Karpas-422 (cell line): ENCODE data around the gene IL17REL. TPM values are rescaled to one million over a fixed set of nuclear protein-coding genes. Genes with fewer than 3 reads are reported as not detected.

Source experiments
- DNase-seq: peaks from one replicate; pipeline ENCODE4 v3.0.0-alpha.2; 2015
- H2AFZ ChIP-seq: fragments of 200-600 bp; sonication (generic); 2 replicates; pipeline ENCODE4 v1.6.1; 2014; ENCODE audit warnings: antibody characterized with exemption, low read length, mixed read lengths
- H3K27ac ChIP-seq: fragments of 200-600 bp; sonication (generic); 2 replicates; pipeline ENCODE4 v1.5.1; 2014; ENCODE audit warnings: mild to moderate bottlenecking, low read length, moderate library complexity
- H3K27me3 ChIP-seq: fragments of 200-600 bp; sonication (generic); 2 replicates; pipeline ENCODE4 v1.6.1; 2014; ENCODE audit warnings: low read length, mixed read lengths
- H3K36me3 ChIP-seq: fragments of 200-600 bp; sonication (generic); 2 replicates; pipeline ENCODE4 v1.6.1; 2014; ENCODE audit warnings: low read length, mixed read lengths; ENCODE audit not compliant: insufficient read depth
- H3K4me1 ChIP-seq: fragments of 200-600 bp; sonication (generic); 2 replicates; pipeline ENCODE4 v1.6.1; 2014; ENCODE audit warnings: mild to moderate bottlenecking, low read length, mixed read lengths
- H3K4me2 ChIP-seq: fragments of 200-600 bp; sonication (generic); 2 replicates; pipeline ENCODE4 v1.6.1; 2014; ENCODE audit warnings: low read length, low read depth, mild to moderate bottlenecking; ENCODE audit not compliant: poor library complexity, severe bottlenecking
- H3K4me3 ChIP-seq: fragments of 200-600 bp; sonication (generic); 2 replicates; pipeline ENCODE4 v1.5.1; 2014; ENCODE audit warnings: mild to moderate bottlenecking, antibody characterized with exemption, low read length, mixed read lengths
- H3K79me2 ChIP-seq: fragments of 200-600 bp; sonication (generic); 2 replicates; pipeline ENCODE4 v1.6.1; 2014; ENCODE audit warnings: mild to moderate bottlenecking, low read length, mixed read lengths
- H3K9ac ChIP-seq: fragments of 200-600 bp; sonication (generic); 2 replicates; pipeline ENCODE4 v1.6.0; 2014; ENCODE audit warnings: low read length
- H3K9me2 ChIP-seq: fragments of 200-600 bp; sonication (generic), shearing (Covaris generic); replicated peaks from 2 replicates; pipeline ENCODE4 v1.6.0; 2014; ENCODE audit warnings: mild to moderate bottlenecking, low read length, moderate library complexity; ENCODE audit not compliant: insufficient read depth
- H3K9me3 ChIP-seq: fragments of 300-700, 200-600 bp; sonication (generic); 2 replicates; pipeline ENCODE4 v1.6.1; 2014; ENCODE audit warnings: low read length, mixed read lengths
- H4K20me1 ChIP-seq: fragments of 200-600 bp; sonication (generic); 2 replicates; pipeline ENCODE4 v1.6.1; 2014; ENCODE audit warnings: mild to moderate bottlenecking, antibody characterized with exemption, low read length, low read depth; ENCODE audit not compliant: insufficient read depth
- total RNA-seq: library from RNA; depleted of rRNA; stranded (reverse); fragments of >200 nt; shearing (Covaris generic); gene quantifications from 2 replicates; pipeline ENCODE4 v1.2.3, GENCODE V29; 2014; ENCODE audit warnings: low replicate concordance

Gene IL17REL
- total RNA-seq, 1 experiment from 2014 or later: not detected

DNA sequence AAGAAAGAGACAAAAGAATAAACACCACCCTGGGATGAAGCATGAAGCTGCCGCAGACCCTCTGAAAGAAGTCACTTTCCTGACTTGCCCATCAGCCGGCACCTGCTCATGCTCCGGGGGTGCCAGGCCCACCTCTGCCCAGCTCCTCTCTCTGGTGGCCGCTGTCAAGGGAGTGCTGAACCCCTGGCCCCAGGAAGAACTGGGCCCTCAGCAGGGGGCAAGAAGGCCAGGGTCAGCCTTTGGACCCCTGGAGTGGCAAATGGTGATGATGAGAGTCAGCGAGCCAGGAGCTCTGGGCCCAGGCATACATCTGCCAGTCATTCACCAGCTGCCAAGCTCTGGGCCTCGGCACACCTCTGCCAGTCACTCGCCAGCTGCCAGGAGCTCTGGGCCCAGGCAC is 28.2 kb upstream of the IL17REL start:
- H3K4me2 ChIP-seq: no peak overlapping the region
- no peak overlapping the region for H2AFZ ChIP-seq
- peaks cover 4% of the 10 kb centered on the region; the same call in 1 of the 2 replicates for H3K27me3 ChIP-seq
- H3K9ac ChIP-seq: no peak overlapping the region
- H4K20me1 ChIP-seq: no peaks in the 10 kb centered on the region
- H3K4me1 ChIP-seq: no peaks in the 10 kb centered on the region
- H3K4me3 ChIP-seq: no peak overlapping the region
- H3K9me2 ChIP-seq: no peaks in the 10 kb centered on the region
- H3K36me3 ChIP-seq: no peaks in the 10 kb centered on the region
- DNase-seq: no peak
- H3K27ac ChIP-seq: no peak overlapping the region
- no peaks in the 10 kb centered on the region for H3K79me2 ChIP-seq
- H3K9me3 ChIP-seq: peaks cover 2% of the 10 kb centered on the region

DNA sequence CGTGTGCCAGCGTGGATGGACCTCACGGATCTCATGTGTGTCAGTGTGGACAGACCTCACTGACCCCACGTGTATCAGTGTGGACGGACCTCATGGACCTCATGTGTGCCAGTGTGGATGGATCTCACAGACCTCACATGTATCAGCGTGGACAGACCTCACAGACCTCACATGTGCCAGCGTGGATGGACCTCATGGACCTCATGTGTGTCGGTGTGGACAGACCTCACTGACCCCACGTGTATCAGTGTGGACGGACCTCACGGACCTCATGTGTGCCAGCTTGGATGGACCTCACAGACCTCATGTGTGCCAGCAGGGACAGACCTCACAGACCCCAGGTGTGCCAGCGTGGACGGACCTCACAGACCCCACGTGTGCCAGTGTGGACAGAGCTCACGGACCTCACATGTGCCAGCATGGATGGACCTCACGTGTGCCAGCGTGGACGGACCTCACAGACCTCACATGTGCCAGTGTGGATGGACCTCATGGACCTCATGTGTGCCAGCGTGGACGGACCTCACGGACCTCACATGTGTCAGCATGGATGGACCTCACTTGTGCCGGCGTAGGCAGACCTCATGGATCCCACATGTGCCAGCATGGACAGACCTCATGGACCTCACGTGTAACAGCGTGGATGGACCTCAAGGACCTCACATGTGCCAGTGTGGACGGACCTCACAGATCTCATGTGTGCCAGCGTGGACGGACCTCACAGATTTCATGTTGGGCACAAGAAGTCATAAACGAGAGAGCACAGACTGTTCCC is 27.3 kb upstream of the IL17REL start:
- DNase-seq: no peak
- Histone ChIP-seq H3K27me3 (peaks cover 4% of the 10 kb centered on the region; the same call in 1 of the 2 replicates), H3K27ac (no peak overlapping the region), H3K9ac (no peak overlapping the region), H3K9me2 (no peaks in the 10 kb centered on the region), H3K4me3 (no peak overlapping the region), H3K79me2 (no peaks in the 10 kb centered on the region), H4K20me1 (no peaks in the 10 kb centered on the region), H3K9me3 (peaks cover 2% of the 10 kb centered on the region), H3K4me2 (no peak overlapping the region), H2AFZ (no peak overlapping the region), H3K36me3 (no peaks in the 10 kb centered on the region), H3K4me1 (no peaks in the 10 kb centered on the region)

DNA sequence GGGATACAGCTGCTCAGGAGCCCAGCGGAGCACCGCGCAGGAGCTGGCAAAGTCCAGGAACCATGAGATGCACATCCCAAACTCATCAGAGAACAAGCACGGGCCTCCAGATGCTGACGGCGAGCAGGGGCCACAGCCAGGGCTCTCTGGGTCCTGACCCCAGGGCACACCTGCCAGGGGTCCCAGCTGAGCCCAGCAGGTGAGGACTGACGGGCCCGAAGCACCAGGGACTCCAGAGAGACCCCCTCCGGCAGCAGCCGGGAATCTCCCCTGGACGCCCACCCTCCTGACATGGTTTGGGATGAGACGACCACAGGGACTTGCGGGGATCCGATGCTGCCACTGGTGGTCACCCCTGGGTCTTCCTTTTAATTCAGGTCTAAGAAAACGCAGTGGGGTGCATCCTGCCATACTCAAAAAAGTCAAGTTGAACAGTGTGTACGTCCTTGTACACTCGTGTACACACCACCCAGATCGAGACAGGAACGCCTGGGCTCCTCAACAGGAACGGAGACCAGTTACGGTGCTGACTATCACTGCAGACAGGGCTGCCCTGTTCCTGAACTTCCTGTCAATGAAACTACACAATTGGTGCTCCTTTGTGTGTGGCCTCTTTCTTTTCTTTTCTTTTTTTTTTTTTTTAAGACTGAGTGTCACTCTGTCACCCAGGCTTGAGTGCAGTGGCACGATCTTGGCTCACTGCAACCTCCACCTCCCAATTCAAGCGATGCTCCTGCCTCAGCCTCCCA is 23.6 kb upstream of the IL17REL start:
- Histone ChIP-seq H3K9me3 (peaks cover 2% of the 10 kb centered on the region), H3K79me2 (no peaks in the 10 kb centered on the region), H3K9ac (no peak overlapping the region), H3K4me1 (no peaks in the 10 kb centered on the region), H3K4me3 (no peak overlapping the region), H3K27ac (no peak overlapping the region), H3K27me3 (peaks cover 4% of the 10 kb centered on the region; the same call in 1 of the 2 replicates), H2AFZ (no peak overlapping the region), H3K9me2 (no peaks in the 10 kb centered on the region), H4K20me1 (no peaks in the 10 kb centered on the region), H3K36me3 (no peaks in the 10 kb centered on the region), H3K4me2 (no peak overlapping the region)
- DNase-seq: no peak

DNA sequence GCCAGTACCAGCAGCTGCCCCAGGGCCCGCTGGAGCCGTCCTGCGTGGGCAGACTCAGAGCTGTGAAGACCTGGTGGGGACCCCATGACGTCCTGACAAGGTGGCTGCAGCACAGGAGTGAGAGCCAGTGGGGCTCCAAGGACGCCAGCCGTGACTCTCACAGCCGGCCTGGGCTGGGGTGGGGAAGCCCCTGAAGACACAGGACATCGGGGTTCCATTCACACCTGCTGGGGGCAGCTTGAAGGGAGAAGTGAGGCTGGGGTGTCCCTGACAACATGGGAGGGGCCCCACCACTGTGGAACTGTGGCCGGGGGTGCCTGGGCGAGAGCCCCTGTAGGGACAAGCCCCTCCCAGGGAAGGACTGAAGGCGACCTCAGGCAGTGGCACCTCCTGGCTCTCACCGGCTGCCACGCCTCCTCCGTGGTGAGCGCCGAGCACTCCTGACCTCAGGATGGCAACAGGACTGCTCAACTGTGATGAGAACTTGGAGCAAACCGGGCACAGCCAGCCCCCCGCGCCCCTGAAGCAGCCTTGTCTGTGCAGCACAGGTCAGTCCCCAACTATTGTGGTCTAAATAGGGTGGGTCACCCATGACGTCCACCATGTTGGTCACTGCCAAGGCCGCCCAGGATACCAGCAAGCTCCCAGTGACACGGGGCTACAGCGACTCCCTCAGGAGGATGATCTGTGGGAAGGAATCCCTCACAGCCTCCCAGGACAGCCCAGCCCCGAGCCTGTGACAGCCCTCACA is 22.7 kb upstream of the IL17REL start:
- H3K9me2 ChIP-seq: no peaks in the 10 kb centered on the region
- no peak overlapping the region for H3K4me3 ChIP-seq
- no peaks in the 10 kb centered on the region for H3K4me1 ChIP-seq
- H3K9ac ChIP-seq: no peak overlapping the region
- no peak overlapping the region for H2AFZ ChIP-seq
- no peak overlapping the region for H3K27ac ChIP-seq
- H3K4me2 ChIP-seq: no peak overlapping the region
- peaks cover 4% of the 10 kb centered on the region; the same call in 1 of the 2 replicates for H3K27me3 ChIP-seq
- no peaks in the 10 kb centered on the region for H3K36me3 ChIP-seq
- DNase-seq: no peak
- H3K9me3 ChIP-seq: peaks cover 2% of the 10 kb centered on the region
- no peaks in the 10 kb centered on the region for H3K79me2 ChIP-seq
- H4K20me1 ChIP-seq: no peaks in the 10 kb centered on the region

DNA sequence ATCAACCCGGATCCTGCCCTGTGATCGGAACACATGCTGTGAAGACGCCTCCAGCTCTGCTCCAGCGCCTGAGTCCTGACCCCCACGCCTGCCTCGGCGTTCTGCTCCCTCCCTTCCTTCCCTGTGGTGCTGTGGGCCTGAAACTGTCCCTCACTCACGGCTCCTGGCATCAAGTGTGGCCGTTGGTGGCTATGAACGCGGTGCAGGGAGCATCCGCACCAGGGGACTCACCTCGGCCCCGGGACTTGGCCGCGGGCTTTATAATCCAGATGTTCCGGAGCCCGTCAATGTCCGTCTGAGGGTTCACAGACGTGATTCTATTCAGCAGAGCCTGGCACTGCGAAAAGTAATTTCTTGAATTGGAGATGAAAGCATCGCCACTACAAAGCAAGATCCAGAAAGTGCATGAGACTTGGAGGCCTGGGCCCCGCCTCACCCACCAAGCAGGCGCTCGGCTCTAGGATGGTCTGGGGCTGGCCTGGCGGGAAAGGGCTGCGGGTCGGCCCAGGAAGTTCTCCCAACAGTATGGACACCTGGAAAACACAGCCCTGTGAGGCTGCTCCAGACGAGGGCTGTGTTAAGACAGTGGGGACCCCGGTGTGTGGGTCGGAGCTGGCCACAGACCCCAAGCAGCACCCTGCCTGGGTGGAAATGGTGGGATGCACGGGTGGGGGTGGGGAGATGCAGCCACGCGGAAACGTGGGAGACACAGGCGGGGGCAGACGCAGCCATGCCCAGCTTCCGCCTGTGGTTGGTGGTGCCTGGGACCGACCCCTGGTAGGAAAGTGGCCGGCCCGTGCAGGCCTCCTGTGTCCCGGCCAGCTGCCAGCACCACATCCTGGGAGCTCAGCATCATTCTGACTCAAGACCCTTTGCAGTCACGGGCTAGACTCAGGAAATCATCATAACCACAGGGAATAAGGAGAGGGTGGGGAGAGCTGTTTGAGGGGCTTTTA is 21.8 kb upstream of the IL17REL start:
- Histone ChIP-seq H3K9me3 (peaks cover 2% of the 10 kb centered on the region), H3K27ac (no peak overlapping the region), H3K36me3 (no peaks in the 10 kb centered on the region), H3K9me2 (no peaks in the 10 kb centered on the region), H3K79me2 (no peaks in the 10 kb centered on the region), H4K20me1 (no peaks in the 10 kb centered on the region), H3K4me1 (no peaks in the 10 kb centered on the region), H3K4me3 (no peak overlapping the region), H2AFZ (no peak overlapping the region), H3K4me2 (no peak overlapping the region), H3K27me3 (peaks cover 4% of the 10 kb centered on the region; the same call in 1 of the 2 replicates), H3K9ac (no peak overlapping the region)
- DNase-seq: no peak

DNA sequence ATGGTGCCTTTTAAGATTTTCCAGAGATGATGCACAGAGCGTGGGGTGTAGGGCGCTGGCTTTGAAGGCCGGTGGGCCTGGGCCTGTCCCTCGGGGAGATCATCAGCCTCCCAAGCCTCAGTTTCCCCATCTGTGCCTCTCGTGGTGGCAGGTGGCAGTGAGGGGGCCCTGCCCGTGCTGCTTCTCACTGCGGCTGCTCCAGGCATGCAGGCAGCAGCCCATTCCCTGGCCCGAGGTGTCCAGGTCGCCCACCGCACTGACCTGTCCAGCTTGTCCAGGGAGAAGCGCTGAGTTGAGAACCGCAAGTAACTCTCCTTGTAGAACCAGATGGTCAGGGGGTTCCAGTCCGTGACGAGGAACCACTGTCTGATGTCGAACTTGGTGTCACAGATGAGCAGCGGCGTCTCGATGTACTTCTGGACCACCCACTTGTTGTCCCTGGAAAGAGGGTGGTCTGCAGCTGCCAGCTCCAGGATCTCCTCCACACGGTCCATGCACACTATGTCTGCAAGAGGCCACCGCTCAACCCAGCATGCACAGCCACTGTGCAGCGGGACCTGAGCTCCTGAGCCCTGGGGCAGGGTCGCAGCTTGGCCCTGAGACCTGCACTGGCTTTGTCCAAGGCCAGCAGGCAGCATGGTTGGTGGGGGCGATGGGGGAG is 20.5 kb upstream of the IL17REL start:
- no peaks in the 10 kb centered on the region for H3K4me1 ChIP-seq
- H4K20me1 ChIP-seq: no peaks in the 10 kb centered on the region
- H3K27me3 ChIP-seq: no peaks in the 10 kb centered on the region
- H3K79me2 ChIP-seq: no peaks in the 10 kb centered on the region
- H2AFZ ChIP-seq: no peak overlapping the region
- no peak overlapping the region for H3K27ac ChIP-seq
- no peaks in the 10 kb centered on the region for H3K9me2 ChIP-seq
- no peak overlapping the region for H3K9ac ChIP-seq
- H3K4me2 ChIP-seq: no peak overlapping the region
- H3K9me3 ChIP-seq: no peaks in the 10 kb centered on the region
- DNase-seq: no peak
- H3K36me3 ChIP-seq: no peaks in the 10 kb centered on the region
- H3K4me3 ChIP-seq: no peak overlapping the region

DNA sequence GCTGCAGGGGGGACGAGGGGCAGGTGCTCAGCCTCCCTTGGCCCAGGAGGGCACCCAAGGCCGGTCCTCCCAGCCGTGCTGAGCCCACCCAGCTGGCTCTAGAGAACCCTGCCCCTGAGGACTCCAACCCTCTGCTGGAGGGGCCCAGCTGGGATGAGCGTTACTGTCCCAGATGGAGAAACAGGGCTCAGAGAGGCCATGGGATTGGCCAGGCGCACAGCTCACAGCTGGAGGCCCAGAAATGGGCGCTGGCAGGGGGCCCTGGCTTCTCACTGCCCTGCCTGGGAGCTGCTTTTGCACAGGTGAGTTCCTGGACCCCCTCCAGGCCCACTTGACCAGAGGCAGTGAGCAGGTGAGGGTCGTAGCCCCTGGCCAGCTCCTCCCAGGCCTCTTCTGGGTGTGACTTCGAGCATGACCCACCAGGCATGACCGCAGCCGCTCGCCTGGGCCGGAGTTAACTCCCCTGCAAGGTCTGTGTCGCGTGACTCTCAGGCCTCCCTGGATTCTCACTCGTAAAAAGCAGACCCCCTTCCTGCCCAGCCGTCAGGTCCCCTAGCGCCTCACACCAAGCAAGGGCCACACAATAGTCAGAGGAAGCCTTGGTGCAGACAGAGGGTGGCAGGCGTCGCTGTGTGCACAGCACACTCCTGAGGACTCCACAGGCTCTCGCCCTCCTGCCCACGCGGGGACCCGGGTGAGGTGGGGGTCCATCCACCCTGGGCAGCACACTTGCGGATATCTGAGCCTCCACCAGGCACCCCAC is 19.7 kb upstream of the IL17REL start:
- H3K27me3 ChIP-seq: no peaks in the 10 kb centered on the region

More for the DNA sequence above, 19.7 kb upstream of the IL17REL start:
- Histone ChIP-seq H3K27ac (no peak overlapping the region), H3K9ac (no peak overlapping the region), H3K9me2 (no peaks in the 10 kb centered on the region), H3K9me3 (no peaks in the 10 kb centered on the region), H3K4me2 (no peak overlapping the region), H2AFZ (no peak overlapping the region), H3K79me2 (no peaks in the 10 kb centered on the region), H3K36me3 (no peaks in the 10 kb centered on the region), H3K4me1 (no peaks in the 10 kb centered on the region), H3K4me3 (no peak overlapping the region), H4K20me1 (no peaks in the 10 kb centered on the region)
- no peak for DNase-seq
